Measurements from ENCODE around the gene CDH13.

The CDH13 gene

DNA sequence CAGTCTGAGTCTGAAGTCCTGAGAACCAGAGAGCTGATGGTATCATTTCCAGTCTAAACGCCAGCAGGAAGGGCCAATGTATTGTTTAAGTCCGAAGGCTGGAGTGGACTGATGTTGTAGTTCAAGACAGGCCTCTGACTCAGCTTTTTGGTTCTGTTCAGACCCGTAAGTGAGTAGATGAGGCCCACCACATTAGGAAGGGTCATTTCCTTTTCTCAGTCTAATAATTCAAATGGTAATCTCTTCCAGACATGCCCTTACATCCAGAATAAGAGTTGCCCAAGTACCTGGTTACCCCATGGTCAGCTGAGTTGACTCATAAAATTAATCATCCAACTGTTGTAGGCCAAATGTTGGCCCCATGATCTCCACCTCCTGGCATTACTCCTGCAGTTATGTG lies 738.4 kb downstream of the CDH13 start:
- Histone ChIP-seq H3K4me3 (ENCODE audit: low read depth, low read length) (no peak overlapping the region), H3K27ac (ENCODE audit: extremely low read depth, low read depth, low read length) (no peak overlapping the region), H3K9me3 (ENCODE audit: control insufficient read depth, insufficient read depth, low read depth, low read length) (no peaks in the 10 kb centered on the region), H3K36me3 (ENCODE audit: control insufficient read depth in 2 of 2, insufficient read depth in 1 of 2, low read length in 2 of 2) (no peaks in the 10 kb centered on the region), H3K4me1 (ENCODE audit: control insufficient read depth, insufficient read depth, low read length) (no peaks in the 10 kb centered on the region)
- ChIA-PET POLR2A (no interaction called here), CTCF (interaction anchor here (1.7 kb wide), 1 partner anchor 8 kb away, joined by 11 read pairs; no protein-coding TSS in a partner anchor)
- TF ChIP-seq ZNF335 (tag by site-specific recombination; conservative IDR thresholded peaks at IDR 0.05) (no peak), ZNF184 (tag by site-specific recombination; IDR thresholded peaks at IDR 0.05) (no peak), ZNF561 (tag by site-specific recombination; IDR thresholded peaks at IDR 0.05; ENCODE audit: borderline replicate concordance) (no peak), KLF17 (tag by site-specific recombination; IDR thresholded peaks at IDR 0.05) (no peak), ZSCAN30 (tag by site-specific recombination; IDR thresholded peaks at IDR 0.05) (no peak), KLF16 (tag by site-specific recombination; IDR thresholded peaks at IDR 0.05) (no peak), ZNF140 (tag by site-specific recombination; IDR thresholded peaks at IDR 0.05) (no peak), ZNF548 (tag by site-specific recombination; IDR thresholded peaks at IDR 0.05) (no peak), GLI2 (tag by site-specific recombination; IDR thresholded peaks at IDR 0.05; ENCODE audit: borderline replicate concordance, low read depth) (no peak), ZNF2 (tag by site-specific recombination; IDR thresholded peaks at IDR 0.05) (no peak), ZNF555 (tag by site-specific recombination; conservative IDR thresholded peaks at IDR 0.05) (no peak), ZNF416 (tag by site-specific recombination; IDR thresholded peaks at IDR 0.05) (no peak)
- TF ChIP-seq, protein P1, sequence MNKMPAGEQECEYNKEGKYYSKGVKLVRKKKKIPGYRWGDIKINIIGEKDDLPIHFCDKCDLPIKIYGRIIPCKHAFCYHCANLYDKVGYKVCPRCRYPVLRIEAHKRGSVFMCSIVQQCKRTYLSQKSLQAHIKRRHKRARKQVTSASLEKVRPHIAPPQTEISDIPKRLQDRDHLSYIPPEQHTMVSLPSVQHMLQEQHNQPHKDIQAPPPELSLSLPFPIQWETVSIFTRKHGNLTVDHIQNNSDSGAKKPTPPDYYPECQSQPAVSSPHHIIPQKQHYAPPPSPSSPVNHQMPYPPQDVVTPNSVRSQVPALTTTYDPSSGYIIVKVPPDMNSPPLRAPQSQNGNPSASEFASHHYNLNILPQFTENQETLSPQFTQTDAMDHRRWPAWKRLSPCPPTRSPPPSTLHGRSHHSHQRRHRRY (tag by site-specific recombination; IDR thresholded peaks at IDR 0.05) = no peak
- TF ChIP-seq, protein P2, sequence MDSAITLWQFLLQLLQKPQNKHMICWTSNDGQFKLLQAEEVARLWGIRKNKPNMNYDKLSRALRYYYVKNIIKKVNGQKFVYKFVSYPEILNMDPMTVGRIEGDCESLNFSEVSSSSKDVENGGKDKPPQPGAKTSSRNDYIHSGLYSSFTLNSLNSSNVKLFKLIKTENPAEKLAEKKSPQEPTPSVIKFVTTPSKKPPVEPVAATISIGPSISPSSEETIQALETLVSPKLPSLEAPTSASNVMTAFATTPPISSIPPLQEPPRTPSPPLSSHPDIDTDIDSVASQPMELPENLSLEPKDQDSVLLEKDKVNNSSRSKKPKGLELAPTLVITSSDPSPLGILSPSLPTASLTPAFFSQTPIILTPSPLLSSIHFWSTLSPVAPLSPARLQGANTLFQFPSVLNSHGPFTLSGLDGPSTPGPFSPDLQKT (IDR thresholded peaks at IDR 0.05; ENCODE audit: borderline replicate concordance, low read depth, low read length) = no peak
- TF ChIP-seq, protein P3, sequence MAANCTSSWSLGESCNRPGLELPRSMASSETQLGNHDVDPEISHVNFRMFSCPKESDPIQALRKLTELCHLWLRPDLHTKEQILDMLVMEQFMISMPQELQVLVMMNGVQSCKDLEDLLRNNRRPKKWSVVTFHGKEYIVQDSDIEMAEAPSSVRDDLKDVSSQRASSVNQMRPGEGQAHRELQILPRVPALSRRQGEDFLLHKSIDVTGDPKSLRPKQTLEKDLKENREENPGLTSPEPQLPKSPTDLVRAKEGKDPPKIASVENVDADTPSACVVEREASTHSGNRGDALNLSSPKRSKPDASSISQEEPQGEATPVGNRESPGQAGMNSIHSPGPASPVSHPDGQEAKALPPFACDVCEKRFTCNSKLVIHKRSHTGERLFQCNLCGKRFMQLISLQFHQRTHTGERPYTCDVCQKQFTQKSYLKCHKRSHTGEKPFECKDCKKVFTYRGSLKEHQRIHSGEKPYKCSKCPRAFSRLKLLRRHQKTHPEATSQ (tag by site-specific recombination; IDR thresholded peaks at IDR 0.05) = no peak

GRCh38 chr16:83366228-83366627 lies 739.5 kb downstream of the CDH13 start:
- H3K27ac ChIP-seq (ENCODE audit: extremely low read depth, low read depth, low read length) = no peak overlapping the region
- H3K9me3 ChIP-seq (ENCODE audit: control insufficient read depth, insufficient read depth, low read depth, low read length) = no peaks in the 10 kb centered on the region
- H3K4me3 ChIP-seq (ENCODE audit: low read depth, low read length) = no peak overlapping the region
- CTCF ChIA-PET = interaction anchor here (0.7 to 1.7 kb wide), 2 partner anchors 9 to 166 kb away, joined by 3 to 11 read pairs; no protein-coding TSS in a partner anchor
- no peaks in the 10 kb centered on the region for H3K36me3 ChIP-seq (ENCODE audit: control insufficient read depth in 2 of 2, insufficient read depth in 1 of 2, low read length in 2 of 2)
- POLR2A ChIA-PET = no interaction called here
- H3K4me1 ChIP-seq (ENCODE audit: control insufficient read depth, insufficient read depth, low read length) = no peaks in the 10 kb centered on the region
- no peak for TF ChIP-seq ZNF175 (tag by site-specific recombination; IDR thresholded peaks at IDR 0.05)
- no peak for TF ChIP-seq ZFP3 (tag by site-specific recombination; IDR thresholded peaks at IDR 0.05; ENCODE audit: low read depth)
- TF ChIP-seq ZNF26 (tag by site-specific recombination; IDR thresholded peaks at IDR 0.05) = no peak
- TF ChIP-seq ZNF701 (tag by site-specific recombination; IDR thresholded peaks at IDR 0.05) = no peak
- TF ChIP-seq ZNF777 (tag by site-specific recombination; IDR thresholded peaks at IDR 0.05; ENCODE audit: borderline replicate concordance) = no peak
- TF ChIP-seq ZBTB7A (tag by site-specific recombination; IDR thresholded peaks at IDR 0.05; ENCODE audit: low read depth) = no peak
- TF ChIP-seq, protein P4, sequence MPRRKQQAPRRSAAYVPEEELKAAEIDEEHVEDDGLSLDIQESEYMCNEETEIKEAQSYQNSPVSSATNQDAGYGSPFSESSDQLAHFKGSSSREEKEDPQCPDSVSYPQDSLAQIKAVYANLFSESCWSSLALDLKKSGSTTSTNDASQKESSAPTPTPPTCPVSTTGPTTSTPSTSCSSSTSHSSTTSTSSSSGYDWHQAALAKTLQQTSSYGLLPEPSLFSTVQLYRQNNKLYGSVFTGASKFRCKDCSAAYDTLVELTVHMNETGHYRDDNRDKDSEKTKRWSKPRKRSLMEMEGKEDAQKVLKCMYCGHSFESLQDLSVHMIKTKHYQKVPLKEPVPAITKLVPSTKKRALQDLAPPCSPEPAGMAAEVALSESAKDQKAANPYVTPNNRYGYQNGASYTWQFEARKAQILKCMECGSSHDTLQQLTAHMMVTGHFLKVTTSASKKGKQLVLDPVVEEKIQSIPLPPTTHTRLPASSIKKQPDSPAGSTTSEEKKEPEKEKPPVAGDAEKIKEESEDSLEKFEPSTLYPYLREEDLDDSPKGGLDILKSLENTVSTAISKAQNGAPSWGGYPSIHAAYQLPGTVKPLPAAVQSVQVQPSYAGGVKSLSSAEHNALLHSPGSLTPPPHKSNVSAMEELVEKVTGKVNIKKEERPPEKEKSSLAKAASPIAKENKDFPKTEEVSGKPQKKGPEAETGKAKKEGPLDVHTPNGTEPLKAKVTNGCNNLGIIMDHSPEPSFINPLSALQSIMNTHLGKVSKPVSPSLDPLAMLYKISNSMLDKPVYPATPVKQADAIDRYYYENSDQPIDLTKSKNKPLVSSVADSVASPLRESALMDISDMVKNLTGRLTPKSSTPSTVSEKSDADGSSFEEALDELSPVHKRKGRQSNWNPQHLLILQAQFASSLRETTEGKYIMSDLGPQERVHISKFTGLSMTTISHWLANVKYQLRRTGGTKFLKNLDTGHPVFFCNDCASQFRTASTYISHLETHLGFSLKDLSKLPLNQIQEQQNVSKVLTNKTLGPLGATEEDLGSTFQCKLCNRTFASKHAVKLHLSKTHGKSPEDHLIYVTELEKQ (tag by site-specific recombination; IDR thresholded peaks at IDR 0.05; ENCODE audit: borderline replicate concordance) = no peak
- TF ChIP-seq ZNF416 (tag by site-specific recombination; IDR thresholded peaks at IDR 0.05) = no peak
- no peak for TF ChIP-seq ZNF140 (tag by site-specific recombination; IDR thresholded peaks at IDR 0.05)
- no peak for TF ChIP-seq ZNF501 (tag by site-specific recombination; IDR thresholded peaks at IDR 0.05)
- no peak for TF ChIP-seq ZBTB6 (tag by site-specific recombination; IDR thresholded peaks at IDR 0.05)

Data from HEK293 (cell line).